ENCODE data around the gene TMEM72.

TMEM72 gene

GRCh38 chr10:44952779-44953231 is 41.7 kb downstream of the TMEM72 start:
- no peak for TF ChIP-seq CTCF (IDR thresholded peaks at IDR 0.05; ENCODE audit: low read depth, low read length)
- no peak for DNase-seq (ENCODE audit: extremely low read depth, low read depth)

GRCh38 chr10:44954042-44954441 is 42.9 kb downstream of the TMEM72 start:
- no peak for DNase-seq (ENCODE audit: extremely low read depth, low read depth)
- TF ChIP-seq CTCF (IDR thresholded peaks at IDR 0.05; ENCODE audit: low read depth, low read length), result no peak

GRCh38 chr10:44954962-44955361 is 43.8 kb downstream of the TMEM72 start:
- DNase-seq (ENCODE audit: extremely low read depth, low read depth), result no peak
- no peak for TF ChIP-seq CTCF (IDR thresholded peaks at IDR 0.05; ENCODE audit: low read depth, low read length)

GRCh38 chr10:44955413-44956070 is 44.4 kb downstream of the TMEM72 start:
- DNase-seq (ENCODE audit: extremely low read depth, low read depth), result no peak
- no peak for TF ChIP-seq CTCF (IDR thresholded peaks at IDR 0.05; ENCODE audit: low read depth, low read length)

- DNase-seq (ENCODE audit: extremely low read depth, low read depth), result no peak
- no peak for TF ChIP-seq CTCF (IDR thresholded peaks at IDR 0.05; ENCODE audit: low read depth, low read length)
Measured at GRCh38 chr10:44956226-44956625, 45.1 kb downstream of the TMEM72 start.

GRCh38 chr10:44956717-44957706 is 45.9 kb downstream of the TMEM72 start:
- TF ChIP-seq CTCF (IDR thresholded peaks at IDR 0.05; ENCODE audit: low read depth, low read length), result no peak
- no peak for DNase-seq (ENCODE audit: extremely low read depth, low read depth)

Measured in AG09319 (cell line).